NCI-H345 (cell line): Measurements from ENCODE around the gene OXGR1.
"Not testable (repeated sequence)": the region's sequence is repeated elsewhere in the genome, so short reads cannot be mapped to it uniquely, and the experiment has no call there.

Experiments
- DNase-seq: peaks from one replicate; lab custom pipeline; 2025; lab: John Stamatoyannopoulos, UW

The OXGR1 gene

GRCh38 chr13:97005625-97006262, 11.5 kb upstream of the OXGR1 start:
- DNase-seq: no peak

- DNase-seq: no peak
These were observed 10.6 kb upstream of the OXGR1 start for GRCh38 chr13:97004886-97005285.

GRCh38 chr13:97004096-97004876, 10.0 kb upstream of the OXGR1 start:
- DNase-seq: no peak

- DNase-seq: no peak
These were observed 8.8 kb upstream of the OXGR1 start for GRCh38 chr13:97003071-97003470.

GRCh38 chr13:97002581-97002980, 8.3 kb upstream of the OXGR1 start:
- no peak for DNase-seq

- DNase-seq: no peak
These were observed 7.4 kb upstream of the OXGR1 start for GRCh38 chr13:97001636-97002035.

- no peak for DNase-seq
These were observed 6.1 kb upstream of the OXGR1 start for GRCh38 chr13:97000295-97000925.

GRCh38 chr13:96999091-96999490, 4.8 kb upstream of the OXGR1 start:
- DNase-seq: no peak

- no peak for DNase-seq
These were observed 3.8 kb upstream of the OXGR1 start for GRCh38 chr13:96998051-96998450.

- no peak for DNase-seq
These were observed 2.6 kb upstream of the OXGR1 start for GRCh38 chr13:96996886-96997285.

- no peak for DNase-seq
These were observed 1.8 kb upstream of the OXGR1 start for GRCh38 chr13:96996107-96996506.

GRCh38 chr13:96994858-96995243, 575 bp upstream of the OXGR1 start:
- DNase-seq: no peak

- DNase-seq: no peak
These were observed 651 bp downstream of the OXGR1 start for GRCh38 chr13:96993634-96994016.

GRCh38 chr13:96992633-96993032, 1.6 kb downstream of the OXGR1 start:
- DNase-seq: no peak

- no peak for DNase-seq
These were observed 3.2 kb downstream of the OXGR1 start for GRCh38 chr13:96991072-96991471.

GRCh38 chr13:96988441-96988840, 5.8 kb downstream of the OXGR1 start:
- DNase-seq: no peak

- DNase-seq: peak; percentile 91
These were observed 10.2 kb downstream of the OXGR1 start for GRCh38 chr13:96984051-96984508.

GRCh38 chr13:96982672-96983071, 11.6 kb downstream of the OXGR1 start:
- no peak for DNase-seq

GRCh38 chr13:96979861-96980260, 14.4 kb downstream of the OXGR1 start:
- not testable (repeated sequence) for DNase-seq

GRCh38 chr13:96968027-96968426, 26.2 kb downstream of the OXGR1 start:
- DNase-seq: no peak

GRCh38 chr13:96967248-96967745, 27.0 kb downstream of the OXGR1 start:
- DNase-seq: no peak

GRCh38 chr13:96966415-96967102, 27.7 kb downstream of the OXGR1 start:
- DNase-seq: no peak
